B cell (primary cell): ENCODE measurements around the gene DLGAP4. TPM values are rescaled to one million over a fixed set of nuclear protein-coding genes. Genes with fewer than 3 reads are reported as not detected.

Source experiments
- ATAC-seq: fragments of 200-7000 bp; cut with Tn5 transposase; one replicate; pipeline ENCODE4 v1.10.0; 2021; ENCODE audit warnings: low read depth, mild to moderate bottlenecking, moderate number of reproducible peaks, moderate library complexity
- CTCF ChIA-PET: fragments of 350-600 bp; sonication (Branson Sonifier 250); formaldehyde crosslinking; loops from one replicate; lab custom pipeline; 2021; ENCODE audit warnings: antibody characterized with exemption, inconsistent platforms; lab: Charles Lee
- POLR2A ChIA-PET: fragments of 350-600 bp; sonication (Branson Sonifier 250); formaldehyde crosslinking; loops from one replicate; lab custom pipeline; 2021; ENCODE audit warnings: antibody characterized with exemption; lab: Charles Lee
- DNase-seq: peaks from one replicate; pipeline ENCODE4 v3.0.0; 2013
- H2AFZ ChIP-seq: 2 replicates; pipeline ENCODE4 v1.6.1; 2012; ENCODE audit warnings: mild to moderate bottlenecking, low read depth, low read length; ENCODE audit not compliant: insufficient read depth, poor library complexity, severe bottlenecking
- H3K27ac ChIP-seq, 2 donors: 1 replicate in 1 of 2; 2 replicates in 1 of 2; pipeline ENCODE4 v1.5.1; 2012 to 2013; ENCODE audit warnings: low read length in 2 of 2, mild to moderate bottlenecking in 2 of 2, moderate library complexity in 1 of 2
- H3K27me3 ChIP-seq, 4 experiments: fragments of 200-600 bp in 1 of 4; sonication (generic) in 1 of 4; replicated peaks in 1 of 4; 1 replicate in 2 of 4; 2 replicates in 2 of 4; pipeline versions ENCODE4 v1.6.1 to v1.7.0; 2013 to 2016; ENCODE audit warnings: low read length in 3 of 4, mild to moderate bottlenecking in 2 of 4, mixed read lengths in 1 of 4, moderate library complexity in 1 of 4; ENCODE audit not compliant: insufficient read depth in 4 of 4, control insufficient read depth in 3 of 4; ENCODE audit errors: control extremely low read depth in 1 of 4
- H3K36me3 ChIP-seq, 2 experiments: replicated peaks in 1 of 2; 1 replicate in 1 of 2; 2 replicates in 1 of 2; pipeline versions ENCODE4 v1.6.1 to v1.7.1; 2013; ENCODE audit warnings: low read length in 1 of 2; ENCODE audit not compliant: insufficient read depth in 2 of 2, control insufficient read depth in 1 of 2; ENCODE audit errors: control extremely low read depth in 1 of 2, extremely low read depth in 1 of 2
- H3K4me1 ChIP-seq, 2 donors: fragments of 200-600 bp in 1 of 2; sonication (generic) in 1 of 2; 1 replicate in 1 of 2; 2 replicates in 1 of 2; pipeline versions ENCODE4 v1.5.1 to v1.6.1; 2013 to 2017; ENCODE audit warnings: low read length in 2 of 2; ENCODE audit not compliant: control insufficient read depth in 2 of 2, insufficient read depth in 2 of 2
- H3K4me2 ChIP-seq: replicated peaks from 2 replicates; pipeline ENCODE3; 2012; ENCODE audit warnings: mild to moderate bottlenecking, low read depth, low read length; ENCODE audit not compliant: poor library complexity, severe bottlenecking
- H3K4me3 ChIP-seq, 5 experiments: fragments of 200-600 bp in 1 of 5; sonication (generic) in 1 of 5; 1 replicate in 3 of 5; 2 replicates in 2 of 5; pipeline versions ENCODE4 v1.5.1 to v1.7.0; 2011 to 2016; ENCODE audit warnings: low read length in 4 of 5, mild to moderate bottlenecking in 4 of 5, low read depth in 2 of 5, control low read depth in 1 of 5, moderate library complexity in 1 of 5; ENCODE audit not compliant: insufficient read depth in 1 of 5; ENCODE audit errors: control extremely low read depth in 1 of 5, extremely low read depth in 1 of 5
- H3K79me2 ChIP-seq: fragments of 200-600 bp; sonication (generic); one replicate; pipeline ENCODE4 v1.6.0; 2016; ENCODE audit warnings: low read length; ENCODE audit not compliant: control insufficient read depth, insufficient read depth
- H3K9ac ChIP-seq: fragments of 200-600 bp; sonication (generic); 2 replicates; pipeline ENCODE4 v1.6.1; 2017; ENCODE audit warnings: mild to moderate bottlenecking, low read length, moderate library complexity
- H3K9me3 ChIP-seq, 3 donors: one replicate each; pipeline versions ENCODE4 v1.6.1 to v1.7.1; 2013; ENCODE audit warnings: low read length in 2 of 3; ENCODE audit not compliant: control insufficient read depth in 2 of 3, insufficient read depth in 1 of 3; ENCODE audit errors: control extremely low read depth in 1 of 3
- H4K20me1 ChIP-seq: 2 replicates; pipeline ENCODE4 v1.6.0; 2012; ENCODE audit warnings: mild to moderate bottlenecking, low read length; ENCODE audit not compliant: insufficient read depth, control insufficient read depth, poor library complexity, severe bottlenecking
- H3K27ac Mint-ChIP-seq: one replicate; pipeline ENCODE4 v1.8.0; 2021; ENCODE audit warnings: mixed read lengths
- H3K27me3 Mint-ChIP-seq: one replicate; pipeline ENCODE4 v1.8.0; 2021; ENCODE audit warnings: mixed read lengths
- H3K4me1 Mint-ChIP-seq: one replicate; pipeline ENCODE4 v1.8.0; 2021; ENCODE audit warnings: mixed read lengths
- H3K4me3 Mint-ChIP-seq: one replicate; pipeline ENCODE4 v1.8.0; 2021; ENCODE audit warnings: mixed read lengths
- H3K9me3 Mint-ChIP-seq: one replicate; pipeline ENCODE4 v1.8.0; 2022; ENCODE audit warnings: mixed read lengths; ENCODE audit not compliant: insufficient read depth
- EZH2 ChIP-seq: IDR thresholded peaks from 2 replicates; pipeline ENCODE4 v1.6.1; 2012; ENCODE audit warnings: borderline replicate concordance, low read depth, mild to moderate bottlenecking, moderate library complexity, low read length; ENCODE audit not compliant: insufficient read depth, poor library complexity, severe bottlenecking
- WGBS: methylation state at CpG from one replicate; pipeline ENCODE4 v1.1.5; 2013; ENCODE audit warnings: missing lambda C conversion rate; ENCODE audit not compliant: insufficient coverage; 5-methylcytosine and 5-hydroxymethylcytosine counted together
- intact Hi-C: fragments of 100-400 bp; cut with micrococcal nuclease; formaldehyde crosslinking; loops from one replicate; pipeline ENCODE4 v1.10.0; 2022
- polyA plus RNA-seq: library from polyadenylated mRNA; depleted of rRNA; stranded (reverse); fragments of >200 nt; gene quantifications from 2 replicates; pipeline ENCODE4 v1.2.3, GENCODE V29; 2012
- total RNA-seq, 2 donors: library from RNA; stranded (reverse); fragments of 120-200 nt in 1 of 2; gene quantifications; 1 replicate in 1 of 2; 2 replicates in 1 of 2; pipeline versions ENCODE4 v1.2.3 to v1.2.4, GENCODE V29; 2013 to 2022
- TF ChIP-seq, protein P1 (sequence below): fragments of 200-600 bp; IDR thresholded peaks from one replicate; pipeline ENCODE4 v1.8.0; 2022; ENCODE audit warnings: antibody characterized with exemption, mild to moderate bottlenecking

The DLGAP4 gene
- total and polyA plus RNA-seq, 2 donors (not counting 1 experiment from before 2014, with no cell fraction given): 68.8 to 87.8 TPM

DNA sequence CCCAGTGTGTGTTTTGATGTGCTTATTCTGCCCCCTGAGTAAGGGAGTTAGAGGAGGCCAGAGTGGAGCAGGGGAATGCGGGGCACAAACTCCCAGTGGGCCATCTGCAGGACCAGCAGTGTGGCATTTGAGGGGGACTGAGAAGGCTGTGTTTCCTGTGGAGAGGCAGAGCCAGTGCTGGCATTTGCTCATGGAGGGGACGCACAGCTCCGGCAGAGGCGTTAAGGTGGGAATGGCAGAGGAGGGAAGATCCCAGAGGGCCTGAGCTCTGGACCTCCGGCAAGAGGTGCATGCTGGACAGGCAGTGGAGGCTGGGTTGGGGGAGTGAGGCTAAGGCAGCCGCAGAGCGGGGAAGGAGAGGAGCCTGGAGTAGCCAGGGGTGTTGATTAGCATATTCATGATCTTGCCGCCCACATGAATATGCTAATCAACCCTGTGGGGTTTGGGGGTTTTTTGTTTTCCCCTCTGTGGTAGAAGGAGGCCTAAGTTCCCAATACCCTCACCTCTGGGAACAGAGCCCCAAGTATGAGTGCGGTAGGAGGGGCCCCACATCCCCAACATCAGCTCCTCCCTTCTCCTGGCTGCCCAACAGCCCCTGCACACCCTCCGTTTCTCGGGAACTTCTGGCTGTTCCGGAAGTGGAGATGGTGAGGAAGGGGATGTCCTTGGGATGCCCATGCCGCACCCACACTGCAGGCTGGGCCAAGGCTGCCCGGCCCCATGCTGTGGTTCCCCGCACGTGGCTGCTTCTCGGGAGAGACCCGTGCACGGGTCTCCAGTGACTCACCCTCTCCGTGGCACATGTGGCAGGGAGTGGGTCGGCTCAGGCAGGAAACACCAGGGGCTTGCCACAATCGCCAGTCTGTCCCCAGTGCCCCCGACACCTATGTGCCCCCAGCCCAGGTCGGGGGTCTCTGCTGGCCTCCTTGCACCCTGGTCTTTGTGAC is 33.8 kb downstream of the DLGAP4 start:
- WGBS: 49% methylated on average over 20 of the region's 24 CpGs
- no peaks in the 10 kb centered on the region for H3K4me1 ChIP-seq
- H3K27ac ChIP-seq: no peak overlapping the region
- intact Hi-C loops: no loop called here
- ATAC-seq (no peak), DNase-seq (no peak)
- no peaks in the 10 kb centered on the region for H3K79me2 ChIP-seq
- Mint-ChIP-seq H3K9me3 (no peaks in the 10 kb centered on the region), H3K4me1 (no peaks in the 10 kb centered on the region), H3K27ac (no peak overlapping the region), H3K27me3 (peaks cover 30% of the 10 kb centered on the region), H3K4me3 (no peak overlapping the region)
- H2AFZ ChIP-seq: no peak overlapping the region
- peaks cover 0 to 6% (median 0%) of the 10 kb centered on the region in 3 donors for H3K9me3 ChIP-seq
- ChIA-PET CTCF (no interaction called here), POLR2A (no interaction called here)
- no peaks in the 10 kb centered on the region for H4K20me1 ChIP-seq
- peaks cover 0 to 14% (median 0%) of the 10 kb centered on the region in 4 experiments for H3K27me3 ChIP-seq
- H3K36me3 ChIP-seq: no peaks in the 10 kb centered on the region
- TF ChIP-seq EZH2: no peak
- TF ChIP-seq, protein P1, sequence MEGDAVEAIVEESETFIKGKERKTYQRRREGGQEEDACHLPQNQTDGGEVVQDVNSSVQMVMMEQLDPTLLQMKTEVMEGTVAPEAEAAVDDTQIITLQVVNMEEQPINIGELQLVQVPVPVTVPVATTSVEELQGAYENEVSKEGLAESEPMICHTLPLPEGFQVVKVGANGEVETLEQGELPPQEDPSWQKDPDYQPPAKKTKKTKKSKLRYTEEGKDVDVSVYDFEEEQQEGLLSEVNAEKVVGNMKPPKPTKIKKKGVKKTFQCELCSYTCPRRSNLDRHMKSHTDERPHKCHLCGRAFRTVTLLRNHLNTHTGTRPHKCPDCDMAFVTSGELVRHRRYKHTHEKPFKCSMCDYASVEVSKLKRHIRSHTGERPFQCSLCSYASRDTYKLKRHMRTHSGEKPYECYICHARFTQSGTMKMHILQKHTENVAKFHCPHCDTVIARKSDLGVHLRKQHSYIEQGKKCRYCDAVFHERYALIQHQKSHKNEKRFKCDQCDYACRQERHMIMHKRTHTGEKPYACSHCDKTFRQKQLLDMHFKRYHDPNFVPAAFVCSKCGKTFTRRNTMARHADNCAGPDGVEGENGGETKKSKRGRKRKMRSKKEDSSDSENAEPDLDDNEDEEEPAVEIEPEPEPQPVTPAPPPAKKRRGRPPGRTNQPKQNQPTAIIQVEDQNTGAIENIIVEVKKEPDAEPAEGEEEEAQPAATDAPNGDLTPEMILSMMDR: no peak
- H3K9ac ChIP-seq: no peak overlapping the region
- H3K4me3 ChIP-seq: no peak overlapping the region
- no peak overlapping the region for H3K4me2 ChIP-seq

DNA sequence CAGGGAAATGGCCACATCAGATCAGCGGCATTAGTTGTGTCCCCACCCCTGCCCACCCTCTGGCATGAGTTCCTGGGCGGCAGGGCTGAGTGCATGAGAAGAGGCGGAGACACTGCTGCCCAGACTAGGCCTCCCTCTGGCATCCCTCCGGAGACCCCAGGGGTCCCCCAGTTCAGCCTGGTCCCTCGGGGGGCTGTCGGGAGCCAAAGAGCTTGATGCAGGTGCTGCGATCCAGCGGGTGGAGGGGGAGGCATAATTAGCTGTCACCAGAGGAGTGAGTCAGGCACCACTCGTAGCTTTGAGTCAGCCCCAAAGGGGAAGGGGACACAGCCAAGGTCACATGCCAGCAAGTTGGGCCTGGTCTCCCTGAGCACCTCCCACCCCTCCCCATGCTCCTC is 34.5 kb downstream of the DLGAP4 start:
- 71% methylated on average over 8 of the region's 9 CpGs for WGBS

More for the DNA sequence above, 34.5 kb downstream of the DLGAP4 start:
- peaks cover 23% of the 10 kb centered on the region for H3K27me3 Mint-ChIP-seq
- Histone ChIP-seq H4K20me1 (no peaks in the 10 kb centered on the region), H3K27me3 (peaks cover 0 to 8% (median 0%) of the 10 kb centered on the region in 4 experiments), H3K79me2 (no peaks in the 10 kb centered on the region), H3K27ac (no peak overlapping the region), H3K4me2 (no peak overlapping the region), H3K4me3 (no peak overlapping the region), H3K9ac (no peak overlapping the region), H3K36me3 (no peaks in the 10 kb centered on the region), H2AFZ (no peak overlapping the region), H3K9me3 (peaks cover 0 to 6% (median 0%) of the 10 kb centered on the region in 3 donors), H3K4me1 (no peaks in the 10 kb centered on the region)
- POLR2A ChIA-PET: no interaction called here
- intact Hi-C loops: no loop called here
- no peak overlapping the region for H3K27ac Mint-ChIP-seq
- no peak for TF ChIP-seq EZH2
- TF ChIP-seq, protein P1: no peak
- no peaks in the 10 kb centered on the region for H3K9me3 Mint-ChIP-seq
- no peaks in the 10 kb centered on the region for H3K4me1 Mint-ChIP-seq
- DNase-seq (no peak), ATAC-seq (no peak)
- CTCF ChIA-PET: no interaction called here
- H3K4me3 Mint-ChIP-seq: no peak overlapping the region
